ENCODE measurements around the gene FCMR. TPM values are rescaled to one million over a fixed set of nuclear protein-coding genes. Genes with fewer than 3 reads are reported as not detected.

The FCMR gene
- total RNA-seq: 0.38 TPM in 1 of 2 replicates, not detected in the other

GRCh38 chr1:206921772-206922265 is at the start of gene FCMR:
Gene FCMR (minus strand): TSS chr1:206921941. CDS start chr1:206921854, 87 bp downstream.

DNA sequence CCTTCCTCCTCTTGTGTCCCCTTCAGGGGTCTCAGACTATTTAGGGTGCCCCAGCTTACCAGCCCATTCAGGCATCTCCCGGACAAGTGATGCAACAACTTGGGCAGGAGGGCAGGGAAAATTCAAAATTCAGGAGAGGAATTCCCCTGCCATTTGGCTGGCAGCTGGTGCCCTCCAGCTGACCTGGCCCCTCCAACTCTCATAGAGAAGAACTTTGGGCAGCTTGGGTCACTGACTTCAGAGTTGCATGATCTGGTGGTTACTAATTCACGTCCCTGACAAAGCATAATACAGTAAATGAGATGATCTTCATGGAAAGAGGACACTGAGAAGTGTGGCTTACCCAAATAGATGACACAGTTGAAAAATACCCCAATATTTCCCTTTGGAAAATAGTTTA is 48.7 kb upstream of the FCMR start, which contains the start of gene FCAMR:
TSS of gene FCAMR (minus strand) at position 15 of the 400 bp plus-strand sequence. CDS start 335 bp downstream, outside the sequence.

DNA sequence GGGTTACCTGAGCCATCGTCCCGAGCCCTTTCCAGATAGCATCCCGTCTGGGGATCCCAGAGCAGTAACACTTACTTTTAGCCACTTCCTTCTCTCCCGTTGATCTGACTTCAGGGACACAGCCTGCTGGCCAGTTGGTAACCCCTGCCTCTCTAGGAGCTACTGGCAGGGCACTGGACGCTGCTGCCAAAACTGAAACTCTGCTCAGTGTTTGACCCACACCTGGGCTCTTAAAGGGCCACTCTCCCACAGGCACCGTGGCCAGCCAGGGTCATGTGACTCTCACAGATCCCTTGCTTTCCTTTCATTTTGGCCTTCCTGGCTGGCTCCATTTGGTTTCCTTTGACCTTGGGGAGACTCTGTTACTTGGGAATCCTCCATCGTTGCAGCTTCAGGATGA is 24.5 kb upstream of the FCMR start, which contains the start of gene PIGR:
TSS of gene PIGR (minus strand) at position 206 of the 400 bp plus-strand sequence. CDS start 5,935 bp downstream, outside the sequence.

GRCh38 chr1:206897175-206897574 is 24.6 kb downstream of the FCMR start, which contains the start of gene IL24:
Gene IL24 (plus strand): TSS chr1:206897443. CDS start chr1:206897833, 390 bp downstream.

GRCh38 chr1:206864939-206865671 is 56.6 kb downstream of the FCMR start, which contains the start of gene IL20:
Gene IL20 (plus strand): TSS chr1:206865623. CDS start chr1:206865853, 230 bp downstream.

Other genes starting within 250 kb of the FCMR start
- 41.8 and 48.0 TPM in 2 replicates for gene MAPKAPK2, start 237.0 kb downstream of the FCMR start, total RNA-seq
- not detected in 2 replicates for gene IL19, start 151.2 kb downstream of the FCMR start, total RNA-seq
- not detected in 2 replicates for gene IL10, start 149.4 kb downstream of the FCMR start, total RNA-seq
- not detected in 2 replicates for gene IL20, start 56.3 kb downstream of the FCMR start, total RNA-seq
- gene IL24, start 24.5 kb downstream of the FCMR start, total RNA-seq: not detected in 2 replicates
- gene PIGR, start 24.5 kb upstream of the FCMR start, total RNA-seq: not detected in 2 replicates
- gene FCAMR, start 48.5 kb upstream of the FCMR start, total RNA-seq: not detected in 2 replicates
- gene C1orf116, start 110.8 kb upstream of the FCMR start, total RNA-seq: not detected in 2 replicates
- gene YOD1, start 129.3 kb upstream of the FCMR start, total RNA-seq: 8.2 and 10.3 TPM in 2 replicates
- gene PFKFB2, start 131.3 kb upstream of the FCMR start, total RNA-seq: 1.3 and 1.9 TPM in 2 replicates
- 0.10 TPM in 1 of 2 replicates, not detected in the other for gene C4BPB, start 166.9 kb upstream of the FCMR start, total RNA-seq
- gene C4BPA, start 182.3 kb upstream of the FCMR start, total RNA-seq: not detected in 2 replicates